Activated CD4-positive, alpha-beta T cell treated with anti-CD3 and anti-CD28 coated beads for 36 hours (primary cell): ENCODE data around the gene EXOC6B. TPM values are rescaled to one million over a fixed set of nuclear protein-coding genes. Genes with fewer than 3 reads are reported as not detected.

Source experiments
- ATAC-seq: fragments of 200-7000 bp; cut with Tn5 transposase; one replicate; pipeline ENCODE4 v1.10.0; 2021; ENCODE audit warnings: mild to moderate bottlenecking, moderate library complexity
- CTCF ChIA-PET: fragments of 350-600 bp; sonication (Branson Sonifier 250); formaldehyde crosslinking; loops from one replicate; lab custom pipeline; 2021; ENCODE audit warnings: antibody characterized with exemption; lab: Charles Lee
- POLR2A ChIA-PET: fragments of 350-600 bp; sonication (Branson Sonifier 250); formaldehyde crosslinking; loops from one replicate; lab custom pipeline; 2021; ENCODE audit warnings: antibody characterized with exemption, inconsistent platforms; lab: Charles Lee
- DNase-seq: peaks from one replicate; pipeline ENCODE4 v3.0.0-alpha.2; 2020
- H3K27ac Mint-ChIP-seq: one replicate; pipeline ENCODE4 v1.8.0; 2021; ENCODE audit warnings: mixed read lengths
- H3K27me3 Mint-ChIP-seq: one replicate; pipeline ENCODE4 v1.8.0; 2021; ENCODE audit warnings: mixed read lengths
- H3K36me3 Mint-ChIP-seq: one replicate; pipeline ENCODE4 v1.8.0; 2021; ENCODE audit warnings: low read depth, mixed read lengths
- H3K4me1 Mint-ChIP-seq: one replicate; pipeline ENCODE4 v1.8.0; 2021; ENCODE audit warnings: mixed read lengths
- H3K4me3 Mint-ChIP-seq: one replicate; pipeline ENCODE4 v1.8.0; 2021; ENCODE audit warnings: mild to moderate bottlenecking, moderate library complexity, mixed read lengths
- H3K9me3 Mint-ChIP-seq: one replicate; pipeline ENCODE4 v1.8.0; 2021; ENCODE audit warnings: low read depth, mixed read lengths
- intact Hi-C, 2 experiments: fragments of 100-400 bp; cut with DNase I in 1 of 2; cut with micrococcal nuclease in 1 of 2; formaldehyde crosslinking; loops; one replicate each; pipeline versions ENCODE4 v1.14.2 to v1.15.1; 2022 to 2024; cut with DNase I, micrococcal nuclease
- total RNA-seq, 2 experiments: library from RNA; stranded (reverse); gene quantifications; one replicate each; pipeline ENCODE4 v1.2.3, GENCODE V29; 2021

The EXOC6B gene
- total RNA-seq, 2 experiments from 2014 or later: 7.0 to 9.0 TPM

GRCh38 chr2:72127401-72128058 is 698.3 kb downstream of the EXOC6B start:
- Mint-ChIP-seq H3K4me1 (no peaks in the 10 kb centered on the region), H3K27me3 (peaks cover 8% of the 10 kb centered on the region), H3K4me3 (no peak overlapping the region), H3K27ac (no peak overlapping the region), H3K9me3 (no peaks in the 10 kb centered on the region), H3K36me3 (no peaks in the 10 kb centered on the region)
- DNase-seq (no peak), ATAC-seq (no peak)
- CTCF ChIA-PET: no interaction called here
- intact Hi-C loops: no loop called here
- POLR2A ChIA-PET: no interaction called here

DNA sequence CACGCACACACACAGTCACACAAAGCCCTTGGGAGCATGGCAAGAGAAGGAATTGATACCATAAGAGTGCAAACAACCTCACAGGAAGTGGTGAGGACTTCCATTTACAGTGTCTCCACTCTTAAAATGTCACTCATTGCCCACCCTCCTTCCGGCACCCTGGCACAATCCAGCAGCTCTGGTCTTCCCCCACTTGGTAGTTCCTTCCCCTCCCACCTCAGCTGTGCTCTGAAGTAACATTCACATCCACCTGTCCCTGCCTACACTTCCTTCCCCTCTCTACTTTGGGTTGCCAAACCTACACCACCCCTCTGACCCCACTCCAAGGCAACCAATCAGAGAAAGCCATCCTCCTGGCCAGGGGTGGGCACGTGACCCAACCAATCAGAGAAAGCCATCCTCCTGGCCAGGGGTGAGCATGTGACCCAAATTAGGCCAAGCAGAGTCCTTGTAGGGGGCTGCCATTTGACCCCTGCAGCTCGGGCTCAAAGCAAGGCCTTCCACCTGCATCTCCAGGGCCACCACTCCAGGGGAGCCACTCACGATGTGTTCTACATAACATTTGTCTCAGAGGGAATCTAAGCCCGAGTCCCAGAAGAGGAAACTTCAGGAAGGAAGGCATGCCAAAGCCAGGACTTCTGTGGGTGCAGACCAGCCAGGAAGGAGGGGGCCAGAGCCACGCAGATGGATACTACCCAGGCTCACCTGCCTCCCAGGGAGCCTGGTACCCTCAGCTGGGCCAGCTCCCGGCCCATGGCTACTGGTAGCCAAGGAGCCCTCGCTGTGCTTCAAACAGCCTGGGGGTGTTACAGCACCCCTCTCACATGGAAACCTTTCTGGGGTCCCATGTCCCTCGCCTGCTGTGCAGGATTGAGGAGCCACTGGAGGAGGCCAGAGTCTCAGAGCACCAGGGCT is 699.4 kb downstream of the EXOC6B start:
- CTCF ChIA-PET: no interaction called here
- no peaks in the 10 kb centered on the region for H3K4me1 Mint-ChIP-seq
- no peak for DNase-seq
- POLR2A ChIA-PET: no interaction called here
- no peak overlapping the region for H3K4me3 Mint-ChIP-seq
- H3K9me3 Mint-ChIP-seq: peaks cover 3% of the 10 kb centered on the region
- no peak overlapping the region for H3K27ac Mint-ChIP-seq
- intact Hi-C loops: no loop called here
- ATAC-seq: no peak
- no peaks in the 10 kb centered on the region for H3K36me3 Mint-ChIP-seq
- H3K27me3 Mint-ChIP-seq: peaks cover 11% of the 10 kb centered on the region

Other genes with a start within 250 kb of the EXOC6B start
- gene SPR, start 61.4 kb upstream of the EXOC6B start, total RNA-seq: 1 to 10 TPM; 7.3 to 9.8 TPM
- gene EMX1, start 91.5 kb upstream of the EXOC6B start, total RNA-seq: not detected
- 1 to 10 TPM; 4.5 to 6.2 TPM for gene SFXN5, start 245.7 kb upstream of the EXOC6B start, total RNA-seq